Right ventricle myocardium superior (tissue), 1 donor: ENCODE results near the gene LRRC3B. TPM values are rescaled to one million over a fixed set of nuclear protein-coding genes. Genes with fewer than 3 reads are reported as not detected.

ENCODE experiments used
- ATAC-seq: fragments of 200-7000 bp; cut with Tn5 transposase; one replicate; pipeline ENCODE4 v1.9.1; 2020; ENCODE audit warnings: mild to moderate bottlenecking; ENCODE audit not compliant: poor library complexity
- DNase-seq: peaks from one replicate; pipeline ENCODE4 v3.0.0-alpha.2; 2020
- intact Hi-C: fragments of 100-400 bp; cut with DNase I; formaldehyde crosslinking; loops from one replicate; pipeline ENCODE4 v1.11.2; 2022
- total RNA-seq: library from RNA; stranded (reverse); fragmentation: NEBNext Ultra II Directional; extraction: Animal tissue kit (Norgen Biotek cat#: 25700); gene quantifications from one replicate; pipeline ENCODE4 v1.2.1, GENCODE V29; 2021
- donor health status: DM: no; HTN: yes; CAD: no; lungs with severe emphysema.

Gene LRRC3B
- total RNA-seq, 1 donor from 2014 or later = 0.13 TPM

DNA sequence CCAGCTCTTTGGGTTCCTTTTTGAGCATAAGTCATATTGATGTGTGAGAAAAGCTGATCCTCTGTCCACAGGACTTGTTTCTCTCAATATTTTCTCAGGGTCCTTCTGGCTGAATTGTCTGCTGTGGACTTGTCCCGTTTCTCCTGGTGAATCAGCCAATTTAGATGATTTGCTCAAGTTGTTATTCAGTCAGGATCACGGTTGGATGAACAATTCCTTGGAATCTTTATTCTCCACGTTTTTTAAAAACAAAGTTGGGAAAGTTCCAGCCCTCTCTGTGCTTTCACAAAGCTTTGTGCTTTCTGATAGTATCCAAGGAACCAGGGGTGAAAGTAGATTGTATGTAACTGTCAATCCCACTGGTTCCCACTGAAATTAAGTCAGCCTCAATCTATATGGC is 61.3 kb downstream of the LRRC3B start:
- ATAC-seq = no peak
- intact Hi-C loops = no loop called here
- DNase-seq = no peak

DNA sequence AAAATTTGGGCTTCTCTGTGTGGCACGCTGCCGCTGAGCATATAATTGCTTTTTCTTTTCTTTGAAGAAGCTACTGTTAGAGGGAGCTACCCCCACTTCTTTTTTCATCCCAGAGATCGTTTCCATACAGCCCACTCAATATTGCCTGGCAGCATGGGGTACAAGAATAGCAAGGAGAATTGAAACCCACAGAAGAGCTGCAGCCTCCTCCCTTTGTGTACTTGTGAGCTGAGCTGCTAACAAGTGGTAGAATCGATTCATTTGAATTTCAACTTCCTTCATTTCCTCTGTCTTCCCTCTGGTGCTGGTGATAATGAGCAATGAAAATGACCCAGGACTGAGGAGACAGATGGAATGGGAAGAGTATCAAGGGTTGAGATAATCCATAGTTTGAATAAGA is 64.9 kb downstream of the LRRC3B start:
- intact Hi-C loops = no loop called here
- no peak for ATAC-seq
- no peak for DNase-seq

DNA sequence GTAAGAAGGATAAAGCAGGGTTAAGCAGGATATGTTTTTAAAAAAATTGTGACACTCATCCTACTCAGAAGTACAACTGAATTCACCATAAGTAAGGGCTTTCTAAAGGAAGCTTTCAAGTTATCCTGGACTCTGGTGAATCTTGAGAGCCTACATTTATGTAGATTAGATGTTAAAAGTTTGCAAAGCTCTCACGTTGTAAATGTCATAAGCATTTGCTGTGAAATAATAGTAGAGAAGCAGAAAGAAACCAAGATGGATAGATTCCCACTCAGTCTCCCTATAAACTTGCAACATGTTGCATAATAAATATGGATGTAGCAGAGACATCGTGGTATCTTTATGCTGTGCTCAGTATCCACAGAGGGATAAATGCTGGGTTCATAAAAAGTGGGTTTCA is 77.0 kb downstream of the LRRC3B start:
- intact Hi-C loops = no loop called here
- DNase-seq = no peak
- ATAC-seq = no peak

DNA sequence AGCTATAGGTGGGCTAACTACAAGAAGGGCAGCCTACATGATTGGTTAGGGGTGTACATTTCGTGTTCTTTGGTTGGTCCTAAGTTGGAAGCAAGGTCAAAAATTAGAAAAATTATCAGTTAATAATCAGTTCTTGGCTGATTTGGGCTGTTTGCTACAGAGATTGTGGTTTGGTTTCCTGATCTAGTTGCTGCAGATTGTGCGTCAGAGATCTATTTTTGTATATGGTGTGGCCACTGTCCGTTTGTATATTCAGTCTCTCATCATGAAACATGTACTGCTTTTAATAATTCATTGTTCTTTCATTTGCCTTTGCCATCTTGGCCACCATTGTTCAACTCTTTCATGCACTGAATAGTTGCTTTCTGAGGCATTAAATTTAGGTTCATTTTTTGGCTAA is 80.9 kb downstream of the LRRC3B start:
- ATAC-seq (no peak), DNase-seq (no peak)
- intact Hi-C loops = no loop called here

DNA sequence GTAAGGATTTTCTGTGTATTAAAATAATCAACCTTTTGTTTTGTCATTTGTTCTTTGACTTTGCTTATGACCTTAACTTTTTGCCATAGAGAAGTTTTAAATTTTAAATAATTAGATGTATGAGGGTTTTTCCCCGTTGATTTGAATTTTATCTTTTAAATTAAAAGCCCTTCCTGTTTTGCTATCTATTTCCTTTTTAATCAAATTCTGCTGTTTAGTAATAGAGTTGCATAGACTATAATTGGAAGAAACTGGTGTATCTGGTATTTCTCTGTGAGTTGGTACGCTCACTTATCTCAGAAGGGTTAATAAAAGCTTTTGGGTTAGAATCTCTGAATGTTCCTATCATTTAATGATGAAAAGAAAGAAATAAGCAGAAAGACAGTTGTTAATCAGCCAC is 82.2 kb downstream of the LRRC3B start:
- intact Hi-C loops = no loop called here
- DNase-seq (no peak), ATAC-seq (no peak)

DNA sequence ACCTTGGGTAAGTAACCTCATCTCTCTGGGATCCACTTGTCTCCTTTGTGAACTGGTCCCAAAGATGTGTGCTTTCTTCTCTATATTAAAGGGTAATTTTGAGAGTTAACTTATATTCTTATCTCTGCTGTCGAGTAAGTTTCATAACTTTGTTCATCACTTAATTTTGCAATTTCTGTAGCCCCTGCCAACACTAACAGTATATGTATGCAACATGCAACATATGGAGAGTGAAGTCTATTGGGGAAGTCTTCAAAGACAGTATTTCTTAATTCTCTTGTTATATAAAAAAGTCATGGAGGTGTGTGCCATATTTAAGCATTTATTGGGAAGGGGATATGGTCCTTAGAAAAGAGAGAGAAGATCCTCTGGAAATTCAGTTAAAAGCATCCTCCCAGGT is 85.9 kb downstream of the LRRC3B start:
- intact Hi-C loops = no loop called here
- no peak for ATAC-seq
- DNase-seq = no peak

DNA sequence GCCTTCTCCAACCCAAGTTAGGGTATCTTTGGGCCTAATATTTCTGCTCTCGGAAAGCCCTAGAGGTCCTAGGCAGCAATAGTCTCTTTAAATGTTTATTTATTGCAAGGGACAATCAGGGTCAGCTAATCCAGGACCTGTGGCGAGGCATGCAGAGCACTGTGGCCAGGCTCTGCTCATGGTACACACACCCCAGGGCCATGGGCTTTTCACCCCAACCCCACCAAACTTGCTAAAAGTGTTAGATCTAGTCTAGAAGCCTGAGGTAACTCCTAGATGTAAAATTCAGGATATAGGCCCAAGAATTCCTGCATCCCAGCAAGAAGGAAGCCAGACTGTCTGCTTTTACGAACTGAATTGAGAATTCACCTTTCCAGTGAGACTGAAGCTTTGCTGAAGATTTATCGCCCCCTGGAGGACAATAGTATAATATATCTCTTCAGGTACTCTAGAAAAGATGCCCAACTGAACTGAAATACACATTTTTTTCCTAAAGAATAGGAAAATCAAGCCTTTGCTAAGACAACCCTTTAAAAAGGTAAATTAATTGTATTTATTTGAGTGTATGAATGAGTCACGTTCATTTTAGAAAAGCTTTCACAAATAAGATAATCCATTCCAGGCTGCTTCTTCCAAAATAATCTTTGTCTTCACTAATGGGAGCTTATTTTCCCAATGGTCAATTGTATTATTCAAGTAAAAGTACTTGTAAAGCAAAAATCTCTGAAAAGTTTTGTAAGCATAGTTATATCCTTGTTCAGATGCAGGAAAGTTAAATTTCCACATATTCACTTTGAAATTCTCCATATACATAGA is 89.8 kb downstream of the LRRC3B start:
- intact Hi-C loops = loop anchor here (5.0 kb wide), 1 partner anchor 810 kb away; no protein-coding TSS in a partner anchor
- ATAC-seq = peak; percentile 70
- DNase-seq = no peak

DNA sequence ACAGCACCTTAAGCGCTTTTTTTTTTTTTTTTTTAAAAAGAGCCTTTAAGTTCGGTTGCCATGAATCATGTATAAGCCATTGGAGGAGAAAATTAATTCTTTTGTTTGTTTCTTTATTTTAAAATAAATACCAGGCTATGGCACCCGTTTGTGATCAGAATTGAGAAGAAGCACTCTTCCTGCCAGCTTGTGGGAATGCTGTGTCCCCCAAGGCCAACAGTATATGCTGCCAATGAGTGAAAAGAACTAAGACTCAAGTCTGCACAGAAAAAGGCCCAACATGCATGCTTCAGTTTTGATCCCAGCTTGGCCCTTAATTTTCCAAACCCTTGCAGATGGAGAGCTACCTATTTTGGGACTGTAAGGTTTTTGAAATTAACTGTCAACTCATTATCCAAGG is 90.5 kb downstream of the LRRC3B start:
- no peak for ATAC-seq
- intact Hi-C loops = loop anchor here (5.0 kb wide), 1 partner anchor 811 kb away; no protein-coding TSS in a partner anchor
- no peak for DNase-seq

DNA sequence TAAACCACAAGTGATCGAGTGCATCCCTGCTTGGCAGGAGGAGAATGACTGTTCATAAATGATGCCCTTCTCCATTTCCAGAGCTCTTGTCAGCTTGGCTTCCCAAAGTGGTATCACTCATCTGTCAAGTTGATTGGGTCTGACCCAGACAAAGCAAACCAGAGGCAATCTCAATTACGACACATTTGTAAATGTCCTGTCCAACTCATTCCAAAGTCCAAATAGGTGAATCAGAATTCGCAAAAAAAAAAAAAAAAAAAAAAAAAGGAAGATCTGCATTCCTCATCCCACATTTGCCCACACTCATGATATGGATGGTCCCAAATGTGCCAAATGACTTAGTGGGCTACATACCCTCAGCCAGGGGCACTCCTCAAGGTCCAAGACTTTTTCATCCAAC is 91.9 kb downstream of the LRRC3B start:
- intact Hi-C loops = loop anchor here (5.0 kb wide), 1 partner anchor 812 kb away; no protein-coding TSS in a partner anchor
- ATAC-seq (no peak), DNase-seq (no peak)

DNA sequence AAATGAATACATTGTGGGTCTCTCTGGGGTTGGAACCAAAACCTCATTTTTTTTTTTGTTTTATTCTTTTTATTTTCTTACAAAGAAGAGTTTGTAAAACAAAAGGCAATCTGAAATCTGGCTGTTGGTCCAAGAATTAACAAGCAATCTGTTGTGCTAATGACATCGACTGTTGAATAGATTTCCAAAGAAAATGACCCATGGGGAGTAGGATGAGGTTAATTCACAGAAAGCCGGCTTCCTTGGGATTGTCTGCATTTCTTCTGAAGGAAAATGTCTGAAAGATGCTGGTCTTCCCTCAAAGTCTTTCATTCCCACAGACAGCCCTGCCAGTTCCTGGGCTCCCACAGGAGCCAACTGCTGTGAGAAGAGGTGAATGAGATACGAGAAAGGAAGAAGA is 92.9 kb downstream of the LRRC3B start:
- DNase-seq (no peak), ATAC-seq (no peak)
- intact Hi-C loops = no loop called here

DNA sequence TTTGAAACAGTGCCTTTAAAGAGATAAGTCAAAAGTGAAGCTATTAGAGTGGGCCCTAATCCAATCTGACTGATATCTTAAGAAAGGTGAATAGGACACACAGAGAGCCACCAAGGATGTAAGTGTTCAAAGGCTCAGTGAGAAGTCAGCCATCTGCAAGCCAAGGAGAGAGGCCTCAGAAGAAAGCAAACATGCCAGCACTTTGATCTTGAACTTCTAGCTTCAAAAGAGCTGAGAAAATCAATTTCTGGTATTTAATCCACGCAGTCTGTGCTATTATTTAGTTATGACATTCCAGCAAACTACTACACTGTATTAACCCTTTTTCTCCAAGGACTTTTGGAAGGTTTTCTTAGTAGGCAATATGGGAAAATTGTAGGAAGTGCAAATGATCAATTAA is 95.7 kb downstream of the LRRC3B start:
- ATAC-seq = no peak
- no peak for DNase-seq
- intact Hi-C loops = no loop called here

DNA sequence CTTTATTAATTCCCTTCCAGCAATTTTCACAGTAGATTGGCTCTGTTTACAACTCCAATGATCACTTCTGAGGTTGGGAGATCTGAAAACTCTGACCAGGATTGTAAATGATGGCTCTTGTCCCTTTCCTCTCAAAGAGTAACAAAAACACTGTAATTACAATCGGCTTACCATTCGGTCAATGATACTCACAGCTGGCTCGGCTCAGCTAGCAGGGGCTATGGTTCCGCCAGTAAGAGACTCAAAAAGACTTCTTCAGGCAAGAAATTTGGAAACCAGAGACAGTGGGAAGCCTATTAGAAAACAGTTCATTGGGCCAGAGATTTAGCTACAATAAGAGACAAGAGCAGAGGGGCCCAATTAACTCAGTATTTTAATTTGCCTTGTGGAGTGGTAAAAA is 96.6 kb downstream of the LRRC3B start:
- DNase-seq = no peak
- intact Hi-C loops = no loop called here
- no peak for ATAC-seq

DNA sequence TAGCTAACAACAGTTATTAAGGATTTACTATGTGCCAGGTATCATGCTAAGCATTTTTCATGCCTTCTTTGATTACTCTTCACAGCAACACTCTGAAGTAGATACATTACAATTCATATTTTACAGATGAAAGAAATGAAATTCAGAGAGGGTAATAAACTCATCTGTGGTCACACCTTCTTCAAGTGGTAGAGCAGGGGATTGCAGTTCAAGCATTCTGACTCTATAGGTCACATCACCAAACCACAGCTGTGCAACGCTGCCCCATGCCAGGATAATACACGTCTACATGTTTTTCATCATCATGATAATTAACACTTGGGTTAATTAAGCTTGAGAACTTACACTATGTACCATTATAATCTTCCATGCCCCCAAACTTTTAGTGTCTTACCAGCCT is 98.5 kb downstream of the LRRC3B start:
- ATAC-seq (no peak), DNase-seq (no peak)
- intact Hi-C loops = no loop called here

DNA sequence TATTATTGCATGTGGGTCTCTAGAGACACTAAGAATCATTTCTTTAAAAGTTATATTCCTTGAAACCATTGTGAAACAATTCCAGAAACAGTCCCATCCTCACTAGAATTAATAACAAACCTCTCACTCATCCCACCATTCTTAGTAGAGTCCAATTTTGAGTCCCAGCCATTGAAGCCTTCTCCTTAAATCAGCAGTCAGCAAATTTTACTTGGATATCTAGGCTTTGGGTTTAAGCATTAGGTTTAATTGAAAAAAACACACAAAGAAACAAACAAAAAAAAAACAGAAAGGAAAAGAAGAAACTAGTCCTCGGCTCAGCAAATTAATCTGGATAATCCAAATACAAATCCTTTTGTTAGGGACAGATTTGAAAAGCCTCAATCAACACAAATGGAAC is 109.3 kb downstream of the LRRC3B start:
- intact Hi-C loops = no loop called here

DNA sequence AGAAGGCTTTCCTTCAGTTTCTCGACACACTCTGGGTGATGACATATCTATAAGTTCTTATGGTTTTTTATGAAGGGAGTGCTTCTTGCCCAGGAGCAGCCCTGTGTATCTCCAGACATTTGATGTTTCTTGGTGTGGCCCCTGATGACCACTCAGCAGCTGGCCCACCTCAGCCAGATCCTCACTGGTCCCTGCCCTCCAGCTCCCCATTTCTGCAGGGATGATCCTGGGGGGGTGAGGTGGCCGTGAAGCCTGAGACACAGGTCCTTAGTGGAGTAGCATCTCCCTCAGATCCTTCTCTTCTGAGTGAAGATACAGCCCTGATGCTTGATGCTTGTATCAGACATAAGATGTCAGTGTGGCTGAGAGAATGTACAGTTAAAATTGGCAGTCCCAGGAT is 127.7 kb downstream of the LRRC3B start:
- ATAC-seq (no peak), DNase-seq (no peak)
- intact Hi-C loops = no loop called here

More for the DNA sequence above, 109.3 kb downstream of the LRRC3B start:
- DNase-seq (no peak), ATAC-seq (no peak)

DNA sequence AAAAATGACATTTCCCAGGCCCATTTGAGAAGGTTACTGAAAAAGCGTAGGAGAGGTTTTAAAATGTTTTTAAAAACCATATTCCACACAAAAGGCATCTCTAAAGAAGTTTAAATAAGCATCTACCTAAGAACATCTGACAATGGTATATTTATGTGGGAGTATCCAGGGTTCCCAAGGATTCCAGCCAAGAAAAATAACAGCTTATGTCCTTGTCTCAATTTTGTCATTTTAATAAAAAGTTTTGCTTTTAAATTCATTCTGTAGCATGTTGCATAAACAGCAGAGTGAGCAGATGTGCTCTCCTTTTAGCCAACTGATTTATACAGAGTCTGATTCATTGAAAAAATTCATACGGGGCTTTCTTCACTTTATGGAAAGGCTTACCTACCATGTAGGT is 129.9 kb downstream of the LRRC3B start:
- ATAC-seq = no peak
- no peak for DNase-seq
- intact Hi-C loops = no loop called here

DNA sequence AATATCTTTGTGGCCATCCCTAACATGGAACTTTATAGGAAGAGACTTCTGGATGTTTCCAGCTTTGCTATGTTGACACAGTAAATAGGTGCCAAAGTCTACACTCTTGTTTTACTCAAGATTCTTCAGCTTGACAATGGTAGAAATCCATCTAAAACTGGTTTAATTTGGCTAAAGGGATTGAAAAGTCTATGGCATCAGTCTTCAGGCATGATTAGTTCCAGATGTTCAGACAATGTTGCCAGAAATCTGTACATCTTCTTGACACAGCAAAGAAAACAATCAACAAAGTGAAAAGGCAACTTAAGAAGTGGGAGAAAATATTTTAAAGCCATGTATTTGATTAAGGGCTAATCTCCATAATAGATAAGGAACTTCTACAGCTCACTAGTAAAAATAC is 130.5 kb downstream of the LRRC3B start:
- DNase-seq = no peak
- intact Hi-C loops = no loop called here
- ATAC-seq = peak; percentile 56

DNA sequence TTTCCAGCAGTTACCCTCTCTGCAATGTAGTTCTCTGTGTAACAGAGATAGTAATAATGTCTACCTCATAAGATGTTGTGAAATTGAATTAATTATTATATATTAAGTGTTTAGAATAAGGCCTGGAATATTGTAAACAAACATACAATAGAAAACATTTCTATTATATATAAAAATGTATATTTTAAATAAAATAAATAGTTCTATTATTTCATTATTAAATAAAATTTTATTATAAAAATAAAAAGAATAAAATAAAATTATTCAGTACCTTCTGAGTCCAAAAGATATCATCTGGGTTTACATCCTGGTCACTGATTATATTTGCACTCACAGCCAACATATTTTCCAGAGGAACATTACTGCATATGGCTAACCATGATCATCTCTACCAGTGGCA is 135.4 kb downstream of the LRRC3B start:
- DNase-seq (no peak), ATAC-seq (no peak)
- intact Hi-C loops = no loop called here
